ENCODE results near the gene MRPL12. TPM values are rescaled to one million over a fixed set of nuclear protein-coding genes. Genes with fewer than 3 reads are reported as not detected.

Gene MRPL12
- total and polyA plus RNA-seq, 9 of the 15 experiments (the other 6 are each of a cell fraction or from before 2014, with no cell fraction given), result 0.94 to 338 (median 100) TPM

GRCh38 chr17:81683584-81684441 lies 19.4 kb upstream of the MRPL12 start, which contains the start of the genes ARL16 and HGS (continued):
- no peak for TF ChIP-seq KDM2B (CRISPR knock-in tag; IDR thresholded peaks at IDR 0.05)
- TF ChIP-seq SUPT5H (IDR thresholded peaks at IDR 0.05), result peak; percentile 69
- TF ChIP-seq YBX1 (IDR thresholded peaks at IDR 0.05), result no peak
- no peak for TF ChIP-seq PHB (CRISPR knock-in tag; IDR thresholded peaks at IDR 0.05)
- peak; percentile 98 for TF ChIP-seq ELF1 (tag; IDR thresholded peaks at IDR 0.05)
- no peak for TF ChIP-seq SIRT6 (IDR thresholded peaks at IDR 0.05; ENCODE audit: low read depth, low read length)
- TF ChIP-seq TFAP4 (CRISPR knock-in tag; IDR thresholded peaks at IDR 0.05; ENCODE audit: borderline replicate concordance), result peak; percentile 85; the same call in 1 of the 2 replicates
- TF ChIP-seq KLF10 (CRISPR knock-in tag; IDR thresholded peaks at IDR 0.05), result no peak
- no peak for TF ChIP-seq LCOR (CRISPR knock-in tag; IDR thresholded peaks at IDR 0.05)
- TF ChIP-seq RFX1 (IDR thresholded peaks at IDR 0.05), result no peak; the same call in 1 of the 2 replicates
- no peak for TF ChIP-seq RBM17 (IDR thresholded peaks at IDR 0.05; ENCODE audit: borderline replicate concordance, low read depth, low read length)
- TF ChIP-seq TRIM28 (IDR thresholded peaks at IDR 0.05), result no peak
- no peak for TF ChIP-seq RAD21 (CRISPR knock-in tag; conservative IDR thresholded peaks at IDR 0.05 in 1 of 2, IDR thresholded peaks at IDR 0.05 in 1 of 2)
- TF ChIP-seq BRF1 (IDR thresholded peaks at IDR 0.05; ENCODE audit: borderline replicate concordance, extremely low read depth, insufficient read length), result no peak
- TF ChIP-seq KAT2B (IDR thresholded peaks at IDR 0.05; ENCODE audit: low read depth, low read length), result no peak
- TF ChIP-seq PBX2 (CRISPR knock-in tag; IDR thresholded peaks at IDR 0.05; ENCODE audit: low read depth), result no peak
- TF ChIP-seq PBX2 (tag; conservative IDR thresholded peaks at IDR 0.05; ENCODE audit: low read depth), result no peak
- no peak for TF ChIP-seq ZBTB43 (CRISPR knock-in tag; IDR thresholded peaks at IDR 0.05)
- TF ChIP-seq ARID1B (IDR thresholded peaks at IDR 0.05), result no peak
- no peak for TF ChIP-seq SMARCC2 (IDR thresholded peaks at IDR 0.05; ENCODE audit: low read depth)
- no peak for TF ChIP-seq ZBTB26 (CRISPR knock-in tag; IDR thresholded peaks at IDR 0.05)
- no peak for TF ChIP-seq PHF21A (IDR thresholded peaks at IDR 0.05; ENCODE audit: borderline replicate concordance, low read depth)
- TF ChIP-seq KDM5B (IDR thresholded peaks at IDR 0.05; ENCODE audit: insufficient replicate concordance, low read depth, low read length), result peak; percentile 65
